GM04503 (cell line): ENCODE data around the gene LONRF2.
"Not testable (repeated sequence)": the region's sequence is repeated elsewhere in the genome, so short reads cannot be mapped to it uniquely, and the experiment has no call there.

Source experiments
- DNase-seq: peaks from one replicate; pipeline ENCODE4 v3.0.0-alpha.2; 2012; ENCODE audit warnings: low read depth

Gene LONRF2

GRCh38 chr2:100321866-100322820, at the start of gene LONRF2:
TSS of gene LONRF2 (minus strand) at chr2:100322501. CDS start at chr2:100322093, 408 bp downstream.
- no peak for DNase-seq

DNA sequence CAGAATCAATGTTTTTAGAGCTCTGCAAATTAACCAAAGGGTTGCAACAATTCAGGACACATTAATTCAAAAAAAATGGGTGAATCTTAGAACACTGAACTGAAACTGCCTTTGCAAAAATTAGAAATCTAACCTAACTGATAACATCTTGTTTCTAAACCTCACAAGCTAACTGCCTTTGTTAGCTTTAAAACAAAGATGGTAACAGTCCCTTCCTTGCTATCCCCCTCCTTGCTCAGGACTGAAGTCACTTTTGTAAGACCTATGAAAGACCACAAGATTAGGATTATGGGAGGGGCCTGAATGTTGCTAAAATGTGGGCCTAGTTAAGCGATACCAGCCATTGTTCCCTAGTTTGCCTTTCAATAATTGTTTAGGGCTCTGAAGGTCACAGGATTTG, 44.9 kb upstream of the LONRF2 start:
- DNase-seq = no peak

- peak; percentile 22 for DNase-seq
Measured at GRCh38 chr2:100365434-100365833, 43.1 kb upstream of the LONRF2 start.

- not testable (repeated sequence) for DNase-seq
Measured at GRCh38 chr2:100362269-100362668, 40.0 kb upstream of the LONRF2 start.

DNA sequence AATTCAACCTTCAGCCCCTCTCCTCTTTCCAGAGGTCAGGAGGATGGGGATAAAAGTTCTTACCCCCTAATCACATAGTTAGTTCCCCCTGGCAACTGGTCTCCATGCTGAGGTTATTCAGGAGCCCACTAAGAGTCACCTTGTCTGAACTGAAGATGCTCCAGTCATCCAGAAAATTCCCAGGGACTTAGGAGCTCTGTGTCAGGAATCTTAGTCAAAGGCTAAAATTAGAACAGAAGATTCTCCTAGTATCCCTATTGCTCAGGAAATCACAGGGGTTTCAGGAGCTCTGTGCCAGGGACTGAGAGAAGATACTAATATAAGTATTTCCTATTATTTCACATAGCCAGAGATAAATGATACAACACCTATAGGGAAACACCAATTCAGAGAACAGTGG, 37.3 kb upstream of the LONRF2 start:
- DNase-seq = no peak

GRCh38 chr2:100358554-100358953, 36.3 kb upstream of the LONRF2 start:
- DNase-seq = no peak

- DNase-seq = no peak
Measured at GRCh38 chr2:100352521-100352920, 30.2 kb upstream of the LONRF2 start.

GRCh38 chr2:100350661-100351185, 28.4 kb upstream of the LONRF2 start:
- DNase-seq = no peak

GRCh38 chr2:100345144-100345543, 22.8 kb upstream of the LONRF2 start:
- not testable (repeated sequence) for DNase-seq

DNA sequence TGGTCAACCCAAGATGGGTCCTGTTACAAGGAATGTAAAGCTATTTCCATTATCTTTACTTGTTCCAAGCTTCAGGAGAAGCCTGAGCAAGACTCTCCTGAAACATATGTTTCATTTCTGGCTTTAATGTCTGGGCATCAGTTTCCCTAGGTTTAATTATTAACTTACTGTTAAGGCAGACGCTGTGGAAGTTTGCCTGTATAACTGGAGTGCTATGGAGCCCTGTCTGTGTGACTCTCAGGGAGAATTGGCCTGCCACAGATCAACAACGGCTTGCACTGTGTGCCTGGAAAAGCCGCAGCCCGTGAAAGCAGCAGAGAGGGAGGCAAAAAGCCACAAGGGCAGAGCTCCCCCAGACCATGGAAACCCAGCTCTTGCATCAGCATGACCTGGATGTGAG, 22.1 kb upstream of the LONRF2 start:
- no peak for DNase-seq

GRCh38 chr2:100342466-100342865, 20.2 kb upstream of the LONRF2 start:
- not testable (repeated sequence) for DNase-seq

- DNase-seq = no peak
Measured at GRCh38 chr2:100339823-100340222, 17.5 kb upstream of the LONRF2 start.

DNA sequence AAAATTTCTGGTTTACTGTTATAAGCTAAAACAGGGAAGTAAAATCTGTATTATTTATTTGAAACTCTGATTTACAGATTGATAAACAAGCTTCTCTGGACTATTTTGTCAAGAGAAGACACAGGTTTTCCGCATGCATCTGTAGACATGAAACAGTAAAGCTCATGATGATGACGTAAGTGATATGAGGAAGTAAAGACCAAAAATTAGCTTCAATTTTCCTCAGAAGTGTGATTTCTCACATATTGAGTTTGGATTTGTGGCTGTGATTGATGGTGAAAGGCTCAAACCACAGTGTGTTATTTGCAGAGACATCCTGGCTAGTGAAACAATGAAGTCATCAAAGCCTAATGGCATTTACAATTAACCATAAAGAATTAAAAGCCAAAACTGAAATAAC, 12.6 kb upstream of the LONRF2 start:
- no peak for DNase-seq

- no peak for DNase-seq
Measured at GRCh38 chr2:100327742-100328141, 5.4 kb upstream of the LONRF2 start.

GRCh38 chr2:100321179-100321865, 979 bp downstream of the LONRF2 start:
- no peak for DNase-seq

DNA sequence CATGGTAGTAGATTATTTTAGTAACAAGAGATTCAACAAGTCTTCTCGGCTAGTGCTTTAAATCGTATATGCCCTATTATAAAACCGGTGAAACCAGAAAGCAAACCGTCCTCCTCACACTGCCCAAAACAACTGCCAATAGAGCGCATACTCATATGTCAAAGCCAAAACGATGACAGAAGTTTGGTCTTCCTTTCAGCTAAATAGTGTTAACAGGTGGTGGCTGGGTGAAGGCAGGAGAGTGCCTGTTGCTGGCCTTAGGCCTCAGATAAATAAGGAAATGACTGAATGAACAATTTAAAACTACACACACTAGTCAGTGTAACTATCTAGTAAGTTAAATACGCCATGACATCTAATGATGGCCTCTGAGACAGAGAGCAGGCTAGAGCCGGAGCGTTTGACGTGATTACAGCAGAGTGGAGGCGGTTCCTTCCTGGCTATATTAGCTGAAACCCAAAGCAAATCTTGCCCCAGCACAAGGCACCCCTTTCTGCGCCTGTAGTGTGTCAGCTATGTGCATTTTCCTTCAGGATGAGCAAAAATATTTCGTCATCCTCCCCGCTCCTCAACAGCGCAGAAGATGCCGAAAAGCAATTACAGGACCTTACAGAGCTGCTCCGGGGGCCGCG, 1.6 kb downstream of the LONRF2 start:
- no peak for DNase-seq

GRCh38 chr2:100317634-100318033, 4.7 kb downstream of the LONRF2 start:
- DNase-seq = no peak

DNA sequence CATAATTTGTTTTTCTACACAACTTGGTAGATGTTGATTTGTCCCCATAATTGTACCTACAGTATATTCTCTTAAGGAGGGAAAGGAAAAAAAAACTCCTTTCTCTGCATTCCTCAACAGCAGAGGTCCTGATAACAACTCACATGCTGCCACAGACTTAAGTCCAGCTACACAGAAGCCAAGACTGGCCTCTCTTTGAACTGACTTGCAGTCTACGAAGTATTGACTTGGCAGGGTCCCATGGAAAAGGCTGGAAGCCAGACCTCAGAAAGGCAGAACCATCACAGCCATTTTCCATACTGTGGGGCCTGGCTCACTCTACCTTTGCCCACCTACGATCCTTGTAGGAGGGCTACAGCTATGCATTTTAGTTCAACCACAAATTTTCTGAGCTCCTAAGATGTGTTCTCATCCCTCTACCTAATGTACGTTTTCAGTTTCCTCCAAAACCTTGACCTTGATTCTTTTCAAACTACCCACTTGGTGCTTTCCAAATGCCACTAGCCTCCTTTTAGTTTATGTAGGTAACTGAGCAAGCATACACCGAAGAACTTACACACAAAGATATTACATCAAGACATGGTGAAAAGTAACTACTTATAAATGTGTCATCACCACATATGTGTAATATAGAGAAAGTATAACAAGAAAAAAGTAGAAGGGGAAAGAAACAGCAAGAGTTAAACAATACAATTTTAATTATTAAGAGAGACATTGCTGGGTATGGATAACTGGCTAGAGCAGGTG, 12.2 kb downstream of the LONRF2 start:
- DNase-seq = no peak

DNA sequence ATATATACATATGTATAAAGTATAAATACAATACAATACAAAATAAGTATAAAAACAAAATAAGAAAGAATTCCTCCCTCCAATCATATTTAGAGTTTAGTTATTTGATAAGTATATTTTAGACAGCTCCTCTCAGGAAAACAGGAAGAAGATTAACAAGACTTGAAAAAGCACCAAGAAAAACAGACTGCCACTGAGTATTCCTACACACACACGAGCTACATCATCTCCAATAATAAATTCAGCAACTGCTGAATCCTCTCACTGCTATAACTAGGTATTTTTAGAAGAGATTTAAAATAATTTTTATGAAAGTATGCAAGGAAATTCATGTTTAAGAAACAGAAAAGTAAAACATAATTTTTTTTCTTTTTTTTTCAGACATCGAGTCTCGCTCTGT, 13.0 kb downstream of the LONRF2 start:
- no peak for DNase-seq

DNA sequence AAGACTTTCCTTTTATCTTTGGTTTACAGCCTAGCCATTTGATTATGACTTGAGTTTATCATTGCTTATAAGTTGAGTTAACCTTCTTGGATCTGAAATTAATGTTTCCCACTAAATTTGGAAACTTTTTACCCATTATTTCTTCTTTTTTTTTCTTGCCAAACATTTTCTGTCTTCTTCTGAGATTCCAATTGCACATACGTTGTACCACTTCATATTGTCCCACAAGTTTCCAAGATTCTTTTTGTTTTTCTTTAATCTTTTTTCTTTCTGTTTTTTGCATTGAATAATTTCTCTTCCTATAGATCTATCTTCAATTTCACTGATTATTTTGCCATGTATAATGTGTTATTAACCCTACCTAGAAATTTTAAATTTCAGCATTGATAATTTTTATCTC, 18.6 kb downstream of the LONRF2 start:
- no peak for DNase-seq

GRCh38 chr2:100302585-100302892, 19.8 kb downstream of the LONRF2 start:
- no peak for DNase-seq
